Measurements from ENCODE around the gene ARID1B. TPM values are rescaled to one million over a fixed set of nuclear protein-coding genes. Genes with fewer than 3 reads are reported as not detected.

Gene ARID1B
- total and polyA plus RNA-seq, 10 of the 15 experiments (the other 5 are each of a cell fraction or from before 2014, with no cell fraction given) = 24.7 to 133 (median 54.6) TPM

- TF ChIP-seq RELB (IDR thresholded peaks at IDR 0.05; ENCODE audit: low read depth) (no peak), HDGF (IDR thresholded peaks at IDR 0.05) (no peak), CREM (IDR thresholded peaks at IDR 0.05; ENCODE audit: low read depth) (no peak), SMC3 (IDR thresholded peaks at IDR 0.05; ENCODE audit: borderline replicate concordance, low read length) (no peak), RCOR1 (conservative IDR thresholded peaks at IDR 0.05; ENCODE audit: low read depth, low read length) (no peak), SUZ12 (IDR thresholded peaks at IDR 0.05; ENCODE audit: unreplicated experiment) (no peak), POLR2A (IDR thresholded peaks at IDR 0.05; ENCODE audit: low read depth, low read length) (peak; percentile 55; the same call in 1 of the 2 replicates), GABPA (IDR thresholded peaks at IDR 0.05; ENCODE audit: low read depth) (no peak), SMARCA5 (IDR thresholded peaks at IDR 0.05) (no peak), ZNF384 (IDR thresholded peaks at IDR 0.05; ENCODE audit: borderline replicate concordance, low read depth, low read length) (no peak), STAT1 (conservative IDR thresholded peaks at IDR 0.05) (no peak), ZNF622 (IDR thresholded peaks at IDR 0.05) (no peak), HDAC6 (IDR thresholded peaks at IDR 0.05; ENCODE audit: unreplicated experiment) (no peak), RFX5 (IDR thresholded peaks at IDR 0.05; ENCODE audit: low read depth, low read length) (no peak), MYC (IDR thresholded peaks at IDR 0.05; ENCODE audit: insufficient read depth, insufficient read length, insufficient replicate concordance, low read length, severe bottlenecking) (no peak), BMI1 (IDR thresholded peaks at IDR 0.05; ENCODE audit: borderline replicate concordance) (no peak), BCLAF1 (IDR thresholded peaks at IDR 0.05) (no peak), POLR2AphosphoS5 (IDR thresholded peaks at IDR 0.05; ENCODE audit: low read length) (peak; percentile 35; the same call in 1 of the 2 replicates), TAF1 (IDR thresholded peaks at IDR 0.05; ENCODE audit: borderline replicate concordance, low read depth, low read length) (peak; percentile 39; the same call in 1 of the 2 replicates), CTCF (IDR thresholded peaks at IDR 0.05 in 2 of 3, conservative IDR thresholded peaks at IDR 0.05 in 1 of 3; ENCODE audit: control insufficient read depth in 2 of 3, extremely low read depth in 1 of 3, insufficient read depth in 1 of 3, low read depth in 3 of 3, low read length in 3 of 3) (no peak), ZBED1 (IDR thresholded peaks at IDR 0.05; ENCODE audit: borderline replicate concordance) (no peak), GATAD2B (conservative IDR thresholded peaks at IDR 0.05; ENCODE audit: low read depth) (0 out of 2 replicates have a peak, but pooled peaks have one; percentile 42), NFIC (IDR thresholded peaks at IDR 0.05; ENCODE audit: low read depth, low read length) (no peak), PKNOX1 (IDR thresholded peaks at IDR 0.05) (no peak)
These were observed 1.5 kb downstream of the ARID1B start (continued) for GRCh38 chr6:156778454-156779205.

Data from GM12878 (cell line).